ENCODE measurements around the gene PTPRK. TPM values are rescaled to one million over a fixed set of nuclear protein-coding genes. Genes with fewer than 3 reads are reported as not detected.

PTPRK gene
- total and polyA plus RNA-seq, 2 of the 13 experiments (the other 11 are each of a cell fraction or from before 2014, with no cell fraction given) = 43.6 to 98.3 TPM

- no peaks in the 10 kb centered on the region for H3K79me2 ChIP-seq (ENCODE audit: insufficient read depth, low read length)
- 13% methylated on average over 2 of the region's 2 CpGs for WGBS (ENCODE audit: low lambda C conversion rate)
- CTCF ChIA-PET (ENCODE audit: low intra/inter-chr PET ratio, low total read pairs) = no interaction called here
- TF ChIP-seq ZNF3 (CRISPR knock-in tag; IDR thresholded peaks at IDR 0.05) (no peak), ZGPAT (CRISPR knock-in tag; IDR thresholded peaks at IDR 0.05) (no peak), ZNF44 (CRISPR knock-in tag; IDR thresholded peaks at IDR 0.05) (no peak), ZNF331 (CRISPR knock-in tag; IDR thresholded peaks at IDR 0.05) (no peak), IKZF1 (IDR thresholded peaks at IDR 0.05) (no peak), ZNF781 (CRISPR knock-in tag; IDR thresholded peaks at IDR 0.05; ENCODE audit: borderline replicate concordance, not compliant biosample characterization) (no peak), LCORL (IDR thresholded peaks at IDR 0.05) (no peak), LCORL (CRISPR knock-in tag; IDR thresholded peaks at IDR 0.05) (no peak), ZSCAN20 (CRISPR knock-in tag; IDR thresholded peaks at IDR 0.05; ENCODE audit: borderline replicate concordance) (no peak), ZNF232 (CRISPR knock-in tag; IDR thresholded peaks at IDR 0.05; ENCODE audit: borderline replicate concordance) (no peak), DDIT3 (CRISPR knock-in tag; IDR thresholded peaks at IDR 0.05) (no peak), SNAPC4 (CRISPR knock-in tag; IDR thresholded peaks at IDR 0.05) (no peak), ZNF280D (CRISPR knock-in tag; IDR thresholded peaks at IDR 0.05) (no peak), NFE2 (CRISPR knock-in tag; IDR thresholded peaks at IDR 0.05) (no peak)
- H3K4me2 ChIP-seq (ENCODE audit: low read depth, low read length) = no peak overlapping the region
- H3K9me3 ChIP-seq (ENCODE audit: low read length) = peaks cover 8% of the 10 kb centered on the region; the same call in 1 of the 2 replicates
- no peaks in the 10 kb centered on the region for H4K20me1 ChIP-seq (ENCODE audit: insufficient read depth, low read length)
- H3K4me3 ChIP-seq (replicated peaks in 1 of 3; ENCODE audit: insufficient read depth in 1 of 3, low read depth in 2 of 3, low read length in 3 of 3) = no peak overlapping the region
- BruUV-seq (replicated peaks) = no TSS peak
- no peaks in the 10 kb centered on the region for H3K36me3 ChIP-seq (replicated peaks in 1 of 2; ENCODE audit: control insufficient read depth in 1 of 2, insufficient read depth in 2 of 2, low read length in 2 of 2)
- in situ Hi-C loops (cut with HindIII; ENCODE audit: extremely low pct_ligation_motif_present, low pct_unique_long_range_greater_than_20kb) (no loop called here), intact Hi-C loops (cut with micrococcal nuclease; ENCODE audit: unreplicated experiment) (no loop called here)
- ATAC-seq (no peak), DNase-seq (ENCODE audit: low spot score) (no peak), FAIRE-seq (no peak)
- no peak overlapping the region for H2AFZ ChIP-seq (ENCODE audit: low read length)
- no peak overlapping the region for H3K27ac ChIP-seq (ENCODE audit: extremely low read length, insufficient read depth, low read length)
- no peaks in the 10 kb centered on the region for H3K27me3 ChIP-seq (ENCODE audit: control insufficient read depth in 1 of 2, insufficient read depth in 2 of 2, low read length in 2 of 2)
- POLR2A ChIA-PET = no interaction called here
- no peak overlapping the region for H3K9ac ChIP-seq (ENCODE audit: insufficient read depth, low read depth, low read length)
- peaks cover 5% of the 10 kb centered on the region; the same call in 1 of the 2 replicates for H3K4me1 ChIP-seq (ENCODE audit: insufficient read depth, low read length)
These were observed 596.0 kb downstream of the PTPRK start for GRCh38 chr6:127924440-127924839.

All from HepG2 (cell line).